ENCODE measurements around the gene ISY1. TPM values are rescaled to one million over a fixed set of nuclear protein-coding genes. Genes with fewer than 3 reads are reported as not detected.

Gene ISY1
- total RNA-seq (2022) (35.6 and 37.6 TPM in 2 replicates), Bru-seq, nascent RNA (percentile 68 among the genes with signal in this experiment), BruChase-seq, experiment 1, labeled RNA remaining after a 2-hour chase (percentile 81 among the genes with signal in this experiment), BruChase-seq, experiment 2, labeled RNA remaining after a 6-hour chase (percentile 89 among the genes with signal in this experiment)
- long read RNA-seq, transcript ISY1-203 (11 exons, 3,842 nt) = major isoform, 84 of 89 reads
- long read RNA-seq, partial matches to known transcripts = 0 of 89 reads
- long read RNA-seq, other reads (novel, unspliced or antisense) = 1 of 89 reads

GRCh38 chr3:129160891-129161859 is at the start of gene ISY1:
Gene ISY1, minus strand, starts transcription at chr3:129161063. Its CDS starts 88 bp downstream, at chr3:129160975.
- H3K27ac Mint-ChIP-seq (ENCODE audit: unreplicated experiment) = peak within 1 kb of the TSS; percentile 99
- POLR2A ChIA-PET = interaction anchor here (0.6 to 2.1 kb wide), 7 partner anchors 13 to 108 kb away, joined by 3 to 4 read pairs (median 3); partner anchors contain the start of genes CNBP and COPG1

GRCh38 chr3:129207479-129207878 is 46.6 kb upstream of the ISY1 start:
- no TSS peak for BruUV-seq (replicated peaks)
- no peaks in the 10 kb centered on the region for H3K9me3 ChIP-seq
- H3K4me1 ChIP-seq = no peaks in the 10 kb centered on the region
- Mint-ChIP-seq H3K4me1 (ENCODE audit: low read depth, unreplicated experiment) (no peaks in the 10 kb centered on the region), H3K27me3 (ENCODE audit: insufficient read depth, unreplicated experiment) (no peaks in the 10 kb centered on the region), H3K9me3 (ENCODE audit: unreplicated experiment) (no peaks in the 10 kb centered on the region), H3K36me3 (ENCODE audit: insufficient read depth, unreplicated experiment) (no peaks in the 10 kb centered on the region), H3K4me3 (ENCODE audit: unreplicated experiment) (no peak overlapping the region), H3K27ac (ENCODE audit: unreplicated experiment) (no peak overlapping the region)
- H3K36me3 ChIP-seq (ENCODE audit: control insufficient read depth, insufficient read depth, low read length) = no peaks in the 10 kb centered on the region
- no peak for DNase-seq
- intact Hi-C loops (cut with micrococcal nuclease; ENCODE audit: unreplicated experiment) = no loop called here
- no peaks in the 10 kb centered on the region for H3K27me3 ChIP-seq (replicated peaks; ENCODE audit: control insufficient read depth, insufficient read depth, low read length)
- no peak for TF ChIP-seq CTCF (IDR thresholded peaks at IDR 0.05; ENCODE audit: insufficient read depth in 1 of 2, low read depth in 1 of 2, low read length in 1 of 2, severe bottlenecking in 1 of 2, unreplicated experiment in 1 of 2)
- H3K4me3 ChIP-seq (ENCODE audit: low read depth, low read length) = no peak overlapping the region
- CTCF ChIA-PET = no interaction called here
- POLR2A ChIA-PET = interaction anchor here (0.6 kb wide), 1 partner anchor 26 kb away, joined by 5 read pairs; no protein-coding TSS in a partner anchor

More at GRCh38 chr3:129160891-129161859, at the start of gene ISY1:
- Mint-ChIP-seq H3K27me3 (ENCODE audit: insufficient read depth, unreplicated experiment) (no peaks in the 10 kb centered on the region), H3K9me3 (ENCODE audit: unreplicated experiment) (no peaks in the 10 kb centered on the region), H3K4me3 (ENCODE audit: unreplicated experiment) (peak within 1 kb of the TSS; percentile 89), H3K36me3 (ENCODE audit: insufficient read depth, unreplicated experiment) (peaks cover 47% of the 10 kb centered on the region), H3K4me1 (ENCODE audit: low read depth, unreplicated experiment) (peaks cover 12% of the 10 kb centered on the region)
- peak; percentile 90 to 91 for DNase-seq
- Histone ChIP-seq H3K4me1 (peaks cover 15% of the 10 kb centered on the region), H3K36me3 (ENCODE audit: control insufficient read depth, insufficient read depth, low read length) (no peaks in the 10 kb centered on the region; the same call in 1 of the 2 replicates), H3K4me3 (ENCODE audit: low read depth, low read length) (peak within 1 kb of the TSS; percentile 59), H3K9me3 (no peaks in the 10 kb centered on the region), H3K27me3 (replicated peaks; ENCODE audit: control insufficient read depth, insufficient read depth, low read length) (no peaks in the 10 kb centered on the region)
- TSS peak; percentile 95 for BruUV-seq (replicated peaks)
- intact Hi-C loops (cut with micrococcal nuclease; ENCODE audit: unreplicated experiment) = loop anchor here (1.0 kb wide), 3 partner anchors 84 to 191 kb away; no protein-coding TSS in a partner anchor
- peak; percentile 59 to 87 for TF ChIP-seq CTCF (IDR thresholded peaks at IDR 0.05; ENCODE audit: insufficient read depth in 1 of 2, low read depth in 1 of 2, low read length in 1 of 2, severe bottlenecking in 1 of 2, unreplicated experiment in 1 of 2)
- CTCF ChIA-PET = interaction anchor here (0.6 to 2.6 kb wide), 9 partner anchors 39 to 191 kb away, joined by 3 to 21 read pairs (median 6); partner anchors contain the start of genes COPG1 and RAB43
